GM12892 (cell line): ENCODE data around the gene SLC17A9.

Source experiments
- POLR2A ChIP-seq: IDR thresholded peaks from 2 replicates; pipeline ENCODE4 v1.6.1; 2011; ENCODE audit warnings: low read depth, low read length, control low read depth
- POLR2AphosphoS5 ChIP-seq: IDR thresholded peaks from 2 replicates; pipeline ENCODE4 v1.6.1; 2011; ENCODE audit warnings: low read depth, low read length, control low read depth

GRCh38 chr20:62951896-62952372 lies 575 bp upstream of the SLC17A9 start:
- TF ChIP-seq POLR2AphosphoS5 (no peak), POLR2A (no peak)
